Measurements from ENCODE around the gene ZNF695. TPM values are rescaled to one million over a fixed set of nuclear protein-coding genes. Genes with fewer than 3 reads are reported as not detected.
A peak's percentile ranks its signal among the peaks of the same experiment; 100 is the strongest.
"Not testable (repeated sequence)": the region's sequence is repeated elsewhere in the genome, so short reads cannot be mapped to it uniquely, and the experiment has no call there.

ZNF695 gene
- total RNA-seq, 1 donor from 2014 or later = 2.5 TPM

DNA sequence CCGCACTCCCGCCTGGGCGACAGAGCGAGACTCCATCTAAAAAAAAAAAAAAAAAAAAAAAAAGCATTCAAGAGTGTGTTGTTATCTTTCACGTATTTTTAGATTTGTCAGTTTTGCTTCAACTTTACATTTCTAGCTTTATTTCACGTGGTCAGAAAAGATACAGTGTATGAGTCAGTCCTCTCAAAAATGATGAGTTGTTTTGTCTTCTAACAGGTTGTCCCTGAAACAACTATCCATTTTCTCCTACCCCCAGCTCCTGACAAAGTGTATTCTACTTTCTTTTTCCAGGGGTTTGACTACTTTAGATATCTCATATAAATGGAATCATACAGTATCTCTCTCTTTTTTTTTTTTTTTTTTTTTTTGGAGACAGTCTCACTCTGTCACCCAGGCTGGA lies 5.5 kb upstream of the ZNF695 start:
- Mint-ChIP-seq H3K27ac (ENCODE audit: unreplicated experiment) (no peak overlapping the region), H3K36me3 (ENCODE audit: low read depth, unreplicated experiment) (no peaks in the 10 kb centered on the region), H3K27me3 (ENCODE audit: low read depth, unreplicated experiment) (no peaks in the 10 kb centered on the region), H3K9me3 (ENCODE audit: unreplicated experiment) (peaks cover 11% of the 10 kb centered on the region), H3K4me3 (ENCODE audit: unreplicated experiment) (no peak overlapping the region), H3K4me1 (ENCODE audit: low read depth, unreplicated experiment) (no peaks in the 10 kb centered on the region)
- Histone ChIP-seq H3K27me3 (ENCODE audit: insufficient read depth, low read length) (no peaks in the 10 kb centered on the region), H3K79me2 (ENCODE audit: insufficient read depth, low read length) (no peaks in the 10 kb centered on the region), H3K27ac (ENCODE audit: low read depth, low read length) (no peak overlapping the region), H3K4me1 (ENCODE audit: insufficient read depth, low read length) (no peaks in the 10 kb centered on the region), H3K4me2 (ENCODE audit: low read length) (no peak overlapping the region), H3K4me3 (ENCODE audit: insufficient read depth, low read depth, low read length) (no peak overlapping the region), H3K36me3 (ENCODE audit: insufficient read depth, low read length) (no peaks in the 10 kb centered on the region), H3K9me3 (ENCODE audit: insufficient read depth, low read depth, low read length) (no peaks in the 10 kb centered on the region), H4K20me1 (ENCODE audit: insufficient read depth, low read length) (no peaks in the 10 kb centered on the region), H3K9ac (ENCODE audit: low read length) (no peak overlapping the region), H2AFZ (ENCODE audit: low read depth, low read length) (no peak overlapping the region)
- FAIRE-seq (no peak), DNase-seq (ENCODE audit: low read depth) (no peak)
- TF ChIP-seq EZH2 (IDR thresholded peaks at IDR 0.05; ENCODE audit: insufficient read depth, low read length) = no peak
- TF ChIP-seq, protein P1, sequence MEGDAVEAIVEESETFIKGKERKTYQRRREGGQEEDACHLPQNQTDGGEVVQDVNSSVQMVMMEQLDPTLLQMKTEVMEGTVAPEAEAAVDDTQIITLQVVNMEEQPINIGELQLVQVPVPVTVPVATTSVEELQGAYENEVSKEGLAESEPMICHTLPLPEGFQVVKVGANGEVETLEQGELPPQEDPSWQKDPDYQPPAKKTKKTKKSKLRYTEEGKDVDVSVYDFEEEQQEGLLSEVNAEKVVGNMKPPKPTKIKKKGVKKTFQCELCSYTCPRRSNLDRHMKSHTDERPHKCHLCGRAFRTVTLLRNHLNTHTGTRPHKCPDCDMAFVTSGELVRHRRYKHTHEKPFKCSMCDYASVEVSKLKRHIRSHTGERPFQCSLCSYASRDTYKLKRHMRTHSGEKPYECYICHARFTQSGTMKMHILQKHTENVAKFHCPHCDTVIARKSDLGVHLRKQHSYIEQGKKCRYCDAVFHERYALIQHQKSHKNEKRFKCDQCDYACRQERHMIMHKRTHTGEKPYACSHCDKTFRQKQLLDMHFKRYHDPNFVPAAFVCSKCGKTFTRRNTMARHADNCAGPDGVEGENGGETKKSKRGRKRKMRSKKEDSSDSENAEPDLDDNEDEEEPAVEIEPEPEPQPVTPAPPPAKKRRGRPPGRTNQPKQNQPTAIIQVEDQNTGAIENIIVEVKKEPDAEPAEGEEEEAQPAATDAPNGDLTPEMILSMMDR (IDR thresholded peaks at IDR 0.05; ENCODE audit: insufficient read depth, low read depth, low read length) = no peak

DNA sequence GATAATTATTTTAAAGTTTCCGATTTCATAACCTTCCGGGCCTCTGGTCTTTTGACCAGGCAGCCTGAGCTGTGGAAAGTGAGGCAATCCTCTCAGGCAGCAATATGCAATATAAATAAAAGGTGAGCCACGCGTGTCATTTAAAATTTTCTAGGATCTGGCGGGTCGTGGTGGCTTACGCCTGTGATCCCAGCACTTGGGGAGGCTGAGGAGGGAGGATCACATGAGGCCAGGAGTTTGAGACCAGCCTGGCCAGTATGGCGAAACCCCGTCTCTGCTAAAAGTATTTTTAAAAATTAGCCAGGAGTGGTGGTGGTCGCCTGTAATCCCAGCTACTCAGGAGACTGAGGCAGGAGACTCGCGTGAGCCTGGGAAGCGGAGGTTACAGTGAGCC lies 546 bp upstream of the ZNF695 start:
- DNase-seq (ENCODE audit: low read depth) (no peak), FAIRE-seq (no peak)
- Histone ChIP-seq H2AFZ (ENCODE audit: low read depth, low read length) (peak overlapping the region; percentile 89), H3K36me3 (ENCODE audit: insufficient read depth, low read length) (no peaks in the 10 kb centered on the region), H3K4me2 (ENCODE audit: low read length) (peak overlapping the region; percentile 83), H3K9me3 (ENCODE audit: insufficient read depth, low read depth, low read length) (no peaks in the 10 kb centered on the region), H4K20me1 (ENCODE audit: insufficient read depth, low read length) (no peaks in the 10 kb centered on the region), H3K9ac (ENCODE audit: low read length) (no peak overlapping the region), H3K27ac (ENCODE audit: low read depth, low read length) (no peak overlapping the region), H3K27me3 (ENCODE audit: insufficient read depth, low read length) (no peaks in the 10 kb centered on the region), H3K4me1 (ENCODE audit: insufficient read depth, low read length) (peaks cover 3% of the 10 kb centered on the region), H3K79me2 (ENCODE audit: insufficient read depth, low read length) (peaks cover 35% of the 10 kb centered on the region), H3K4me3 (ENCODE audit: insufficient read depth, low read depth, low read length) (peak overlapping the region; percentile 84)
- H3K27ac Mint-ChIP-seq (ENCODE audit: unreplicated experiment) = no peak overlapping the region
- TF ChIP-seq, protein P1 (IDR thresholded peaks at IDR 0.05; ENCODE audit: insufficient read depth, low read depth, low read length) = no peak
- TF ChIP-seq EZH2 (IDR thresholded peaks at IDR 0.05; ENCODE audit: insufficient read depth, low read length) = no peak
- no peaks in the 10 kb centered on the region for H3K4me1 Mint-ChIP-seq (ENCODE audit: low read depth, unreplicated experiment)
- H3K9me3 Mint-ChIP-seq (ENCODE audit: unreplicated experiment) = peaks cover 13% of the 10 kb centered on the region
- H3K36me3 Mint-ChIP-seq (ENCODE audit: low read depth, unreplicated experiment) = peaks cover 15% of the 10 kb centered on the region
- H3K4me3 Mint-ChIP-seq (ENCODE audit: unreplicated experiment) = peak overlapping the region; percentile 99
- H3K27me3 Mint-ChIP-seq (ENCODE audit: low read depth, unreplicated experiment) = no peaks in the 10 kb centered on the region

DNA sequence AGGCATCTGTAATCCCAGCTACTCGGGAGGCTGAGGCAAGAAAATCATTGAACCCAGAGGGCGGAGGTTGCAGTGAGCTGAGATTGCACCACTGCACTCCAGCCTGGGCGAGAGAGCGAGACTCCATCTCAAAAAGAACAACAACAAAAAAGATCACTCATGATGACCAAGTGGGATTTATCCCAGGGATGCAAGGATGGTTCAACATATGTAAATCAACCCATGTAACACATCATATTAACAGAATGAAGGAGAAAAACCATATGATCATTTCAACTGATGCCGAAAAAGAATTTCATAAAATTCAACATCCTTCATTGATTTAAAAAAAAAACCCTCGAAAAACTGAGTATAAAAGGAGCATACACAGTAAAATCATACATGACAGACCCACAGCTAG lies 3.8 kb downstream of the ZNF695 start:
- H2AFZ ChIP-seq (ENCODE audit: low read depth, low read length); H3K4me2 ChIP-seq (ENCODE audit: low read length); H3K27me3 Mint-ChIP-seq (ENCODE audit: low read depth, unreplicated experiment); H3K4me3 ChIP-seq (ENCODE audit: insufficient read depth, low read depth, low read length); H3K4me1 ChIP-seq (ENCODE audit: insufficient read depth, low read length); H3K27ac Mint-ChIP-seq (ENCODE audit: unreplicated experiment); H3K27ac ChIP-seq (ENCODE audit: low read depth, low read length); H3K9ac ChIP-seq (ENCODE audit: low read length); DNase-seq (ENCODE audit: low read depth); H3K27me3 ChIP-seq (ENCODE audit: insufficient read depth, low read length); H3K36me3 ChIP-seq (ENCODE audit: insufficient read depth, low read length); H3K9me3 ChIP-seq (ENCODE audit: insufficient read depth, low read depth, low read length); H3K4me1 Mint-ChIP-seq (ENCODE audit: low read depth, unreplicated experiment); H4K20me1 ChIP-seq (ENCODE audit: insufficient read depth, low read length); H3K4me3 Mint-ChIP-seq (ENCODE audit: unreplicated experiment): not testable (repeated sequence)
- peaks cover 21% of the 10 kb centered on the region for H3K36me3 Mint-ChIP-seq (ENCODE audit: low read depth, unreplicated experiment)
- peak; percentile 9 for FAIRE-seq
- H3K9me3 Mint-ChIP-seq (ENCODE audit: unreplicated experiment) = peaks cover 30% of the 10 kb centered on the region
- H3K79me2 ChIP-seq (ENCODE audit: insufficient read depth, low read length) = peaks cover 63% of the 10 kb centered on the region

Measured in astrocyte (in vitro differentiated cells and primary cell).